Liver (tissue), 3 donors: ENCODE data around the gene ZNF524.
A peak's percentile ranks its signal among the peaks of the same experiment; 100 is the strongest.

Experiments
- CTCF ChIP-seq: fragments of 150-350 bp; IDR thresholded peaks from 2 replicates; pipeline ENCODE4 v1.5.1; 2017; ENCODE audit warnings: improper control_type of control experiment, low read depth, low read length; ENCODE audit not compliant: missing input control
- GABPA ChIP-seq, 2 donors: IDR thresholded peaks in 1 of 2; conservative IDR thresholded peaks in 1 of 2; 2 replicates each; pipeline ENCODE4 v1.6.1; 2016; ENCODE audit warnings: antibody characterized with exemption in 2 of 2, mild to moderate bottlenecking in 1 of 2, moderate library complexity in 1 of 2
- MAX ChIP-seq: IDR thresholded peaks from 2 replicates; pipeline ENCODE4 v1.6.1; 2016; ENCODE audit warnings: antibody characterized with exemption
- RAD21 ChIP-seq, 2 donors: IDR thresholded peaks; 2 replicates each; pipeline ENCODE4 v1.6.1; 2016; ENCODE audit warnings: antibody characterized with exemption in 2 of 2, mild to moderate bottlenecking in 2 of 2
- TAF1 ChIP-seq: conservative IDR thresholded peaks from 2 replicates; pipeline ENCODE4 v1.6.1; 2016; ENCODE audit warnings: antibody characterized with exemption, mild to moderate bottlenecking
- donor health status: healthy.
- donor health status: healthy.

GRCh38 chr19:55553217-55554182, 46.6 kb upstream of the ZNF524 start:
- no peak for TF ChIP-seq CTCF
- no peak for TF ChIP-seq GABPA (IDR thresholded peaks at IDR 0.05 in 1 of 2, conservative IDR thresholded peaks at IDR 0.05 in 1 of 2)
- peak in 1 of 2 donors; percentile 10 for TF ChIP-seq RAD21 (IDR thresholded peaks at IDR 0.05)
- no peak for TF ChIP-seq TAF1
- TF ChIP-seq MAX: no peak
